Activated CD4-positive, alpha-beta T cell treated with anti-CD3 and anti-CD28 coated beads, Interleukin-2, amount 10 ng/mL, durations not matched to agents 24 days and 14 days (primary cell): ENCODE results near the gene TM4SF18. TPM values are rescaled to one million over a fixed set of nuclear protein-coding genes. Genes with fewer than 3 reads are reported as not detected.
A peak's percentile ranks its signal among the peaks of the same experiment; 100 is the strongest.
"Not testable (repeated sequence)": the region's sequence is repeated elsewhere in the genome, so short reads cannot be mapped to it uniquely, and the experiment has no call there.

Experiments
- DNase-seq: peaks from one replicate; pipeline ENCODE4 v3.0.0; 2022
- H3K27ac Mint-ChIP-seq: one replicate; pipeline ENCODE4 v1.8.0; 2022; ENCODE audit warnings: mild to moderate bottlenecking, mixed read lengths
- H3K27me3 Mint-ChIP-seq: one replicate; pipeline ENCODE4 v1.8.0; 2022; ENCODE audit warnings: mixed read lengths
- H3K36me3 Mint-ChIP-seq: one replicate; pipeline ENCODE4 v1.8.0; 2022; ENCODE audit warnings: low read depth, mild to moderate bottlenecking, mixed read lengths
- H3K4me1 Mint-ChIP-seq: one replicate; pipeline ENCODE4 v1.8.0; 2021; ENCODE audit warnings: mixed read lengths
- H3K4me3 Mint-ChIP-seq: one replicate; pipeline ENCODE4 v1.8.0; 2022; ENCODE audit warnings: mild to moderate bottlenecking, moderate library complexity, mixed read lengths
- H3K9me3 Mint-ChIP-seq: one replicate; pipeline ENCODE4 v1.8.0; 2021; ENCODE audit warnings: mixed read lengths
- intact Hi-C: fragments of 100-400 bp; cut with micrococcal nuclease; formaldehyde crosslinking; loops from one replicate; pipeline ENCODE4 v1.15.1; 2023
- total RNA-seq: library from RNA; stranded (reverse); gene quantifications from 2 replicates; pipeline ENCODE4 v1.2.3, GENCODE V29; 2022

The TM4SF18 gene, protein sequence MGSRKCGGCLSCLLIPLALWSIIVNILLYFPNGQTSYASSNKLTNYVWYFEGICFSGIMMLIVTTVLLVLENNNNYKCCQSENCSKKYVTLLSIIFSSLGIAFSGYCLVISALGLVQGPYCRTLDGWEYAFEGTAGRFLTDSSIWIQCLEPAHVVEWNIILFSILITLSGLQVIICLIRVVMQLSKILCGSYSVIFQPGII
- not detected in 2 replicates for total RNA-seq

DNA sequence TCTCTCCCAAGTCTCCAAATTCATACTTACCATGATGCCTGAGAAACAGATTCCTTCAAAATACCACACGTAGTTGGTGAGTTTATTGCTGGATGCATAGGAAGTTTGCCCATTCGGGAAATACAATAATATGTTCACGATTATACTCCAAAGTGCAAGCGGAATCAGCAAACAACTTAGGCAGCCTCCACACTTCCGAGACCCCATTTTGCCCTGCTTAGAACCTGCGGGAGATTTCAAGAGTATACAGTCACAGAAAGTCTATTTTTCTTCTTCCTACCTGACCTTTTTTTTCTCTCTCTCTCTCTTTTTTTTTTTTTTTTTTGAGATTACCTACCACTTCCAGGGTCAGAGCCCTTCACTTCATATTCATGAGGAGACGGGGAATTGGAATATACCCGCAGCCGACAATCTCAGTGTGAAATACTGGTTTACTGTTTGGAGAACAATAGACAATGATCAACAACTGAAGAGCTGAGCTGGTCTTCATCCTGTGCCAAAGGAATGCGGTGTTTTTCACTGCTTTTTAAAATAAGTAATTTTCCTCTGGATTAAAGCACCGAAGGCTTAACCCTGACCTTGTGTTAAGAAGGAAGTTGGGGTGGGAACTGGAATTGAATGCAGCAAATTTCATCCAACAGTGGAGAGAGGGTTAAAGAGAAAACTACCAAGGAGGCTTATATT, at the start of gene TM4SF18:
Gene TM4SF18 (minus strand): TSS at position 461 of the 684 bp plus-strand sequence. CDS start 254 bp downstream, at position 207.
- peaks cover 21% of the 10 kb centered on the region for H3K27me3 Mint-ChIP-seq
- no peaks in the 10 kb centered on the region for H3K9me3 Mint-ChIP-seq
- peak; percentile 8 for DNase-seq
- intact Hi-C loops: no loop called here
- no peak within 1 kb of the TSS for H3K27ac Mint-ChIP-seq
- no peaks in the 10 kb centered on the region for H3K4me1 Mint-ChIP-seq
- no peaks in the 10 kb centered on the region for H3K36me3 Mint-ChIP-seq
- H3K4me3 Mint-ChIP-seq: no peak within 1 kb of the TSS

DNA sequence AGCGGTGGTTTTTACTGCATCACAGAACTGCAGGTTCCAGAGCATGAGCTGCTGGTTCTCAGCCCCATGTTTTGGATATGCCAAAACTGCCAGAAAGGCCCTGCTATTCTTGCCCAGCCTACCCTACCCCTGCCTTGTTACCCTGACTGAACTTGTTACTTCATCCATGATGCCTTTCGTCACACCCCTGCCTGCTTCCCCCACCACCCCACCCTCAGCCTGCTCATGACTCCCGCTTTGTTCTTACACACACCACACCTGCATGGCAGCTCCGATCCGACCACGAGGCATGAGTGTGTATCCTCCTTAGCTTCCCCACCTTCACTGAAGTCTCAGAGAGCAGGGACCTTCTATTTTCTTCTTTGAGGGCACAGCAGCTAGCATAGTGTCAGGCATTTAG, 49.1 kb upstream of the TM4SF18 start:
- no peak for DNase-seq
- H3K27ac Mint-ChIP-seq: no peak overlapping the region
- H3K9me3 Mint-ChIP-seq: no peaks in the 10 kb centered on the region
- H3K27me3 Mint-ChIP-seq: peaks cover 1% of the 10 kb centered on the region
- H3K4me3 Mint-ChIP-seq: no peak overlapping the region
- H3K4me1 Mint-ChIP-seq: no peaks in the 10 kb centered on the region
- intact Hi-C loops: no loop called here
- H3K36me3 Mint-ChIP-seq: no peaks in the 10 kb centered on the region

DNA sequence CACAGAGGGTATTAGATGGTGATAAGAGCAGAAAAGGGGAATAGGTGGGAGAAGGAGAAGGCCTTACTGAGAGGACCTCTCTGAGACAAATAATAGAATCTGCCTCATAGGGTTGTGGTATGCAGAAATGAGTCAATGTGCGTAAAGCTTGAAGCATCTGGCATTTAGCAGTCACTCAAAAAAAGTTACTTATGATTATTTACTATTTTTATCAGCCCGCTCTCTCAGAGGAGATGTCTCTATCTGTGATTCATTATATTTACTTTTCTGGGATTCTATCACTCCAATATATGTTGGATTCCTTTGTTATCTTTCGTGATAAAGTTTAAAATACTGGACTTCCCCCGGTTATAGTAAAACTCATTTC, 48.6 kb upstream of the TM4SF18 start:
- DNase-seq: no peak
- intact Hi-C loops: no loop called here
- peaks cover 3% of the 10 kb centered on the region for H3K27me3 Mint-ChIP-seq
- H3K36me3 Mint-ChIP-seq: no peaks in the 10 kb centered on the region
- H3K9me3 Mint-ChIP-seq: no peaks in the 10 kb centered on the region
- no peak overlapping the region for H3K27ac Mint-ChIP-seq
- no peak overlapping the region for H3K4me3 Mint-ChIP-seq
- no peaks in the 10 kb centered on the region for H3K4me1 Mint-ChIP-seq

DNA sequence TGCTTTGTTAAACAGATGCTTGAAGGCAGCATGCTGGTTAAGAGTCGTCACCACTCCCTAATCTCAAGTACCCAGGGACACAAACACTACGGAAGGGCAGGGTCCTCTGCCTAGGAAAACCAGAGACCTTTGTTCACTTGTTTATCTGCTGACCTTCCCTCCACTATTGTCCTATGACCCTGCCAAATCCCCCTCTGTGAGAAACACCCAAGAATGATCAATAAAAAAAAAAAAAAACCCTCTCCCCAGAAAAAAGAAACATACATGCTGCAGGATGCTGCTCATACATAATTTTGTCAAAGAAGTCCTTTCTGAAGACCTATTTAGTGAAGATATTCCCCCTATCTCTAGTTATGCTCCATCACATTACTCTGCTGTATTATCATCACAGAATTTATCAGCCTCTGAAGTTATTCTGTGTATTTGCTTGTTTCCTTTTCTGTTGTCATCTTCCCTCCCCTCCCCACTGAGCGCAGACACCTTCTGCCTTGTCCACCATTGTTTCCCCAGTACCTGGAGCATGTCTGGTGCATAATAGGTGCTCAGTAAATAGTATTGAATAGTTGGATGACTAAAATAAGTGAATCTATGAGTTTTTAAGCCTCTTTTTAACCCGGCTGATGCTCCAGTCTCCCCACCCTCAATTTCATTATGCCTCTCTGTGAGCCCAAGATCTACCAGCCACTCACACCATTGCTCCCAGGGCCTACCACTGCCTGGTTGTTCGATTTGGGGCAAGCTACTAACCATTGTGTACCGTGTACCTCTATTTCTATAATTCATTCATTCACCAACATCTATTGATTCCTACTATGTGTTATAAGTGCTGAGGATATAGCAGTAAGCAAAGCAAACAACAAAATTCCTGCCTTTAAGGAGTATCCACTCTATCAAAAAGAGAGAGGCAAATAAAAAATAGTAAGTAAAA, 48.0 kb upstream of the TM4SF18 start:
- intact Hi-C loops: no loop called here
- peaks cover 3% of the 10 kb centered on the region for H3K27me3 Mint-ChIP-seq
- DNase-seq: no peak
- no peak overlapping the region for H3K27ac Mint-ChIP-seq
- no peaks in the 10 kb centered on the region for H3K36me3 Mint-ChIP-seq
- H3K4me3 Mint-ChIP-seq: no peak overlapping the region
- H3K9me3 Mint-ChIP-seq: no peaks in the 10 kb centered on the region
- H3K4me1 Mint-ChIP-seq: no peaks in the 10 kb centered on the region

DNA sequence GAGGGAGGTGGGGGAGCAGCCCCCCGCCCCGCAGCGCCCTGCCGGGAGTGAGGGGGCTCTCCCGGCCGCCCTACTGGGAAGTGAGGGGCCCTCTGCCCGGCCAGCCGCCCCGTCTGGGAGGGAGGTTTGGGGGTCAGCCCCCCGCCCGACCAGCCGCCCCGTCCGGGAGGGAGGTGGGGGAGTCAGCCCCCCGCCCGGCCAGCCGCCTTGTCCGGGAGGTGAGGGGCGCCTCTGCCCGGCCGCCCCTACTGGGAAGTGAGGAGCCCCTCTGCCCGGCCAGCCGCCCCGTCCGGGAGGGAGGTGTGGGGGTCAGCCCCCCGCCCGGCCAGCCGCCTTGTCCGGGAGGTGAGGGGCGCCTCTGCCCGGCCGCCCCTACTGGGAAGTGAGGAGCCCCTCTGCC, 46.8 kb upstream of the TM4SF18 start:
- H3K27ac Mint-ChIP-seq, intact Hi-C loops, H3K4me3 Mint-ChIP-seq, H3K27me3 Mint-ChIP-seq, DNase-seq, H3K4me1 Mint-ChIP-seq, H3K36me3 Mint-ChIP-seq, H3K9me3 Mint-ChIP-seq: not testable (repeated sequence)

DNA sequence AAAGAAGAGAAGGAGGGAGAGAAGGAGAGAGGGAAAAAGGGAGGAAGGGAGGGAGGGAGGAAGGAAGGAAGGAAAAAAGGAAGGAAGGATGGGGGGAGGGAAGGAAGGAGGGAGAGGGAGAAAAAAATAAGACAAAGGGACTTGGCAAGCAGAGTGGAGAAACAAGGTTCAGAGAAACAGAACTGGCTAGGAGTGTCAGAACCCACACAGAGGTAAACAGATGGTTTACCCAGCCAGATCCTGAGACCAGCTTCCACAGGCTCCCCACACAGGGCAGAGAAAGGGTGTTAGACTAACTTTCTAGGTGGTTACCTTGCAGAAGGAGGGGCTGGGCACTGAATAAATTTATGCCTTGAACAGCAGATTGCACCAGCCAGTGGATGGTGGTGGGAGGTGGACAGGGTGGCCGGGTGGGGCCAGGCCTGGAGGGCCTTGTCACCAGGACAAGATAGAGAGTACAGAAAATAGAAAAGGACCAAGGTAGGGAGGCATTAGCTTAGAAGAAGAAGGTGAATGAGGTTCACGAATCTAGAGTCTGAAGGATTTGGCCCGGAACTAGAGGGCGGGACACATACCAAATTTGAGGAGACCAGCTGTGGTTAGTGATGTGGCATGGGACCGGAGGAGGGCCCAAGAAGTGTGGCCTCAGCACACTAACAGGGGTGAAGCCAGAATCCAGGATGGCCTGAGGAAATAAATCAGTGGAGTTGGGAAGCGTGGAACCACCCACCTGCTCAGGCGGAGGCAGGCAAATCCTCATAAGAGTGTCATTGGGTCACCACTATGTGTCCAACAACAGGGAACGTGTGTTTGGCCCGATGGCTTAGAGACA, 45.3 kb upstream of the TM4SF18 start:
- no peaks in the 10 kb centered on the region for H3K9me3 Mint-ChIP-seq
- H3K4me3 Mint-ChIP-seq: no peak overlapping the region
- peaks cover 4% of the 10 kb centered on the region for H3K27me3 Mint-ChIP-seq
- H3K4me1 Mint-ChIP-seq: no peaks in the 10 kb centered on the region
- DNase-seq: no peak
- no peak overlapping the region for H3K27ac Mint-ChIP-seq
- no peaks in the 10 kb centered on the region for H3K36me3 Mint-ChIP-seq
- intact Hi-C loops: no loop called here

DNA sequence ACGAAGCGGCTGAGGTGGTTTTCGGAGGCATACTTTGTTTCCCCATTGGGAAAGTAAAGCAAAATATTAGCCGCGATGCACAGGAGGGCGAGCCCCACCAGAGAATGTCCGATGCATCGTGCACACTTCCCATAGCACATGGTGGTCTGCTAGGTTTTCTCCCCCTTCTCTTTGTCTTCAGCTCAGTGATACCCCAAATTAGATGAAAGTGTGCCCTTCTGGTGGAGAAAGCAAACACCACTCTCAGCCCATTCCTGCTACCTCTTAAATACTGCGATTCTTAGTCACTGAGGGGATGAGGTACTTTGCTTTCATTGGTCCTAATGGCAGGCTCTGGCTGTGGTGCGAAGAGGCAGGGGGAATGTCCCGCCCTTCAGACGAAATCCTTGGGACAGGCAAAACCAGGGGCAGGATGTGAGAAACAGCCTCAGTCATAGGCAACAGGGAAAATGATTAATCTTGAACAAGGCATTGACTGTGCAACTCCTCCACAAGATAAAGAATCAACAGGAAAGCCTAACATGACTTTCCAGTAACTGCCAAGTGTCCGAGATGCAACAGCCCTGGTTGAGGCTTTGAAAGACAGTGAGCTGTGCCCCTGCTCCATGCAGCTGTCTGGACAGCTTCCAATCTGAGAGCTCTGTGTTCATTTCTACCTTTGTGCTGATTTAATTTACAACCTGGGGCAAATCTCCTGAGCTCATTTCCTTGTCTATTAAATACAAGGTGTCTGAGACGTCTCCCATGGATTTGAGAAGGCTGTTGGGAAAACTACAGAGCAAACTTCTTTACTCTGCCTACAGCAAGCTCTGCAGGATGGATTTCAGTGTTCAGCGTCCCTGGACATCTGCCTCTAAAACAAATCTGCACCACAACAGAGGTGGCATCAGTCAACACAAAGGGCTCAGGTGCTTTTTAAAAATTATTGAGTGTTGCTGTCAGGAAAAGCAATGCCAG, 44.2 kb upstream of the TM4SF18 start, which contains the start of gene TM4SF1:
Gene TM4SF1 (minus strand): TSS at position 242 of the 957 bp plus-strand sequence. CDS start 102 bp downstream, at position 140.
- no peaks in the 10 kb centered on the region for H3K4me1 Mint-ChIP-seq
- H3K4me3 Mint-ChIP-seq: peak within 1 kb of the TSS; percentile 22

DNA sequence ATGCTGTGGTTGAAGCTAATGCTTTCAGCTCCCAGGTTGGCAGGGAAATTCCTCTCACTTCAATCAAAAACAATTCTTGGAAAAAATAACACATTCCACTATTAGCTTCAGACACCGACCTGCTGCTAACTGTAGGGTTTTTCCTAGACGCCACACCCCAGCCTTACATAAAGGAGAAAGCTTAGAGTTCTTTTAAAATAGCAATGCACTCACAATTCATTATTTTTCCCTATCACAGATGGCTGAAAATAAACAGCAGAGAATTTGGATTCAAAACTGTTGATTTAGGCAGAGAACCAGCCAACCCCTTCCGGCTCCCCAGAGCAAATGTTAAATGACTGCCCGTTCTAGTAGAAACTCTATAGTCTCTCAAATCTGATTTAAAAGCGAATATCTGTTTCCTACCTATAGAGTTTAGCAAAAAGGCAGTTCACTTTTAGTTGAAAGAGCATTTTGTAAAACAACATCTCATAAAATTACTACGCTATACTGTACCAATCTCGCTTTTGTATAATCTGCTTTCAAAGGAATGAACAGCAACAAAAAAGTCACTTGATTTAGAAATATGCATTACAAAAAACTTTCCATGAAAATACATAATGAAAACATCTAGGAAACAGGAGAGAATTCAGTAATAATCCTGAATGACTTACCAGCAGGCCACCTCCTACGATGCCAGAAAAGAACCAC, 43.4 kb upstream of the TM4SF18 start:
- no peak for DNase-seq
- no peak overlapping the region for H3K4me3 Mint-ChIP-seq
- intact Hi-C loops: no loop called here
- H3K27me3 Mint-ChIP-seq: peaks cover 4% of the 10 kb centered on the region
- no peaks in the 10 kb centered on the region for H3K4me1 Mint-ChIP-seq
- H3K27ac Mint-ChIP-seq: no peak overlapping the region
- no peaks in the 10 kb centered on the region for H3K36me3 Mint-ChIP-seq
- no peaks in the 10 kb centered on the region for H3K9me3 Mint-ChIP-seq

More for the DNA sequence above, 44.2 kb upstream of the TM4SF18 start, which contains the start of gene TM4SF1:
- Mint-ChIP-seq H3K9me3 (no peaks in the 10 kb centered on the region), H3K27ac (peak within 1 kb of the TSS; percentile 49), H3K36me3 (no peaks in the 10 kb centered on the region), H3K27me3 (peaks cover 4% of the 10 kb centered on the region)
- no peak for DNase-seq
- intact Hi-C loops: no loop called here

DNA sequence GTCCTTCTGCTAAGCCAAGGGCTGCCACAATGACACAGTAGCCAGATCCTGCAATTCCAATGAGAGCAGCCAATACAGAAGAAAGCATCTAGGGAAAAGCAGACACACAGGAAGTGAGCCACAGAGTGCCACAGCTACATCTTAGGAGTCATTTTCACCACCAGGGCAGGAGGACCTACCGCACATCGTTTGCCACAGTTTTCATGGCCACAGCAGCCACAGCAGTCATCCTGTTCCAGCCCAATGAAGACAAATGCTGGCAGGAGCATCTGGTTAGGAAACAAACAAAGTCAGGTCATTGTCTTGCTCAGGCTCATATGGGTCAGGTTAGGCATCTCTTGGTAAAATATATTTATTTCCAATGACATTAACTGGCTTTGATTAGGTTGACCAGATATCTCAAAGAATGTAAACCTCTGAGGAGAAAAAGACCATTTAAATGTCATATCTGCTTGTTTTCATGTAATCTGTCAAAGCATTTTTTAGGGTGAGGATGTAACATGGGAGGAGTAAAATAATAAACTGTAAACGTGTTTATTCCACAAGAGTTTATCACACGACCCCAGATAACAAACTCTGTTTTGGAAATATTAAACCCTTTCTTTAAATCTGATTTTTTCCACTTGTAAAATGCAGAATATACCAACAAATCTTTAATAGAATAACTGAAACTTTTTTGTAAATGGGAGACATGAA, 42.2 kb upstream of the TM4SF18 start:
- DNase-seq: no peak
- H3K36me3 Mint-ChIP-seq: no peaks in the 10 kb centered on the region
- no peak overlapping the region for H3K4me3 Mint-ChIP-seq
- H3K27ac Mint-ChIP-seq: no peak overlapping the region
- no peaks in the 10 kb centered on the region for H3K9me3 Mint-ChIP-seq
- peaks cover 4% of the 10 kb centered on the region for H3K27me3 Mint-ChIP-seq
- intact Hi-C loops: no loop called here
- no peaks in the 10 kb centered on the region for H3K4me1 Mint-ChIP-seq

DNA sequence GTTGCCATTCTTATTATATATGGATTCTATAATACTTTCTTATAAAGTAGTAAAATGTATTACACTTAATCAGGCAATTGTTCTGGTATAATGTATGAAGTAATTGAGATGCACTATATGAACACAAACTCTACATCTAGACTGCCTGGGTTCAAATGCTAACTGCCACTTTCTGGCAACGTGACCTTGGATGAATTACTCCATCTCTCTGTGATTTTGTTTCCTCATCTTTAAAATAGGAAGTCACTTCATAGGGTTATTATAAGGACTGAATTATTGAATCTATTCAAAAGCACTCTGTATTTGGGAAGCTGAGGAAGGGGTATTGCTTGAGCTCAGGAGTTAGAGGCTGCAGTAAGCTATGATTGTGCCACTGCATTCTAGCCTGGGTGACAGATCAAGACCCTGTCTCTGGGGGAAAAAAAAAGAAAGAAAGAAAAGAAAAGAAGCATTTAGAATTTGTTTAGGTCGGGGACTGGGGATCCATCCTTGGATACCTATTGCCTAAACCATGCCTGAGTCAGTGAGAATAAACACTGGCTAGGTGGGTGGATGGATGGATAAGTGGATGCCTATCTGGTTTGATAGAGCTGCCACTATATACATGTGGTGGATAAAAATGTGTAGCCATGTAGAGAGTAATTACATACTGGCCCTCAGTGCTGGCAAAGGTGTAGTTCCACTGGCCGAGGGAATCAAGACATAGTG, 41.5 kb upstream of the TM4SF18 start:
- no peak overlapping the region for H3K27ac Mint-ChIP-seq
- no peak overlapping the region for H3K4me3 Mint-ChIP-seq
- no peaks in the 10 kb centered on the region for H3K9me3 Mint-ChIP-seq
- intact Hi-C loops: no loop called here
- no peaks in the 10 kb centered on the region for H3K36me3 Mint-ChIP-seq
- peaks cover 7% of the 10 kb centered on the region for H3K27me3 Mint-ChIP-seq
- no peaks in the 10 kb centered on the region for H3K4me1 Mint-ChIP-seq
- no peak for DNase-seq

DNA sequence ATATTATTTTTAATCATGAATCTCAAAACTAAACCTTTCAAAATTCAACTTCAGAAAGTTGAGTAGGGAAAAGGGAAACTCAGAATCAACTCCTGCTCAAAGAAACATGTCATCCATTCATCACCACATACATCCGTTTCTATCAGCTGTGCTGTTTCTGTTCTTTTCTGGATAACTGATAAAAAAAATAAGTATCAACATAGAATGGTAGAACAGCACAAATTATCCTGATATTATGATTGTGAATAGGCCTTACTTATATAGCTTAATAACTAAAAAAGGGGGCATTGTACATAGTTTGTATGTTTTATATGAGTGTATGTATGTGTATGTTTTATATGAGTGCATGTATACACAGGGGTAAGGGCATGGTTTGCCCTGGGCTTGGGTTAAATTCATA, 41.0 kb upstream of the TM4SF18 start:
- Mint-ChIP-seq H3K9me3 (no peaks in the 10 kb centered on the region), H3K4me1 (no peaks in the 10 kb centered on the region), H3K27me3 (peaks cover 7% of the 10 kb centered on the region), H3K4me3 (no peak overlapping the region), H3K27ac (no peak overlapping the region), H3K36me3 (no peaks in the 10 kb centered on the region)
- no peak for DNase-seq
- intact Hi-C loops: no loop called here
